Measurements from ENCODE around the gene THEMIS. TPM values are rescaled to one million over a fixed set of nuclear protein-coding genes. Genes with fewer than 3 reads are reported as not detected.

THEMIS gene
- total RNA-seq, 3 donors from 2014 or later: 1.2 to 2.7 (median 2.0) TPM

- Histone ChIP-seq H3K9me3 (no peaks in the 10 kb centered on the region), H3K4me1 (ENCODE audit: low read depth) (no peaks in the 10 kb centered on the region), H3K4me3 (no peak overlapping the region), H3K36me3 (ENCODE audit: low read depth) (no peaks in the 10 kb centered on the region)
- intact Hi-C loops (cut with DNase I, micrococcal nuclease): no loop called here
- DNase-seq (no peak), ATAC-seq (no peak)
- TF ChIP-seq CTCF (IDR thresholded peaks at IDR 0.05): no peak
Observed at GRCh38 chr6:127768223-127768622, 132.6 kb downstream of the THEMIS start.

- ATAC-seq: no peak
- no peaks in the 10 kb centered on the region for H3K4me1 ChIP-seq (ENCODE audit: low read depth)
- intact Hi-C loops (cut with DNase I, micrococcal nuclease): no loop called here
Observed at GRCh38 chr6:127765949-127766348, 134.9 kb downstream of the THEMIS start.

GRCh38 chr6:127762284-127762683, 138.6 kb downstream of the THEMIS start:
- no peak for DNase-seq
- no peak for ATAC-seq
- H3K4me1 ChIP-seq (ENCODE audit: low read depth): no peaks in the 10 kb centered on the region
- intact Hi-C loops (cut with DNase I, micrococcal nuclease): no loop called here
- H3K9me3 ChIP-seq: no peaks in the 10 kb centered on the region
- no peaks in the 10 kb centered on the region for H3K36me3 ChIP-seq (ENCODE audit: low read depth)
- TF ChIP-seq CTCF (IDR thresholded peaks at IDR 0.05): no peak
- H3K4me3 ChIP-seq: no peak overlapping the region

More at GRCh38 chr6:127765949-127766348, 134.9 kb downstream of the THEMIS start:
- Histone ChIP-seq H3K36me3 (ENCODE audit: low read depth) (no peaks in the 10 kb centered on the region), H3K9me3 (no peaks in the 10 kb centered on the region), H3K4me3 (no peak overlapping the region)
- no peak for TF ChIP-seq CTCF (IDR thresholded peaks at IDR 0.05)
- no peak for DNase-seq

GRCh38 chr6:127761084-127761483, 139.8 kb downstream of the THEMIS start:
- TF ChIP-seq CTCF (IDR thresholded peaks at IDR 0.05): no peak
- no peaks in the 10 kb centered on the region for H3K4me1 ChIP-seq (ENCODE audit: low read depth)
- ATAC-seq (no peak), DNase-seq (no peak)
- intact Hi-C loops (cut with DNase I, micrococcal nuclease): no loop called here
- no peak overlapping the region for H3K4me3 ChIP-seq
- H3K36me3 ChIP-seq (ENCODE audit: low read depth): no peaks in the 10 kb centered on the region
- H3K9me3 ChIP-seq: no peaks in the 10 kb centered on the region

- Histone ChIP-seq H3K36me3 (ENCODE audit: low read depth) (no peaks in the 10 kb centered on the region), H3K4me3 (no peak overlapping the region), H3K9me3 (no peaks in the 10 kb centered on the region), H3K4me1 (ENCODE audit: low read depth) (no peaks in the 10 kb centered on the region)
- TF ChIP-seq CTCF (IDR thresholded peaks at IDR 0.05): no peak
- intact Hi-C loops (cut with DNase I, micrococcal nuclease): no loop called here
- ATAC-seq: no peak
- DNase-seq: no peak
Observed at GRCh38 chr6:127749095-127749494, 151.8 kb downstream of the THEMIS start.

- intact Hi-C loops (cut with DNase I, micrococcal nuclease): no loop called here
- no peak for TF ChIP-seq CTCF (IDR thresholded peaks at IDR 0.05)
- no peaks in the 10 kb centered on the region for H3K36me3 ChIP-seq (ENCODE audit: low read depth)
- no peaks in the 10 kb centered on the region for H3K4me1 ChIP-seq (ENCODE audit: low read depth)
- no peaks in the 10 kb centered on the region for H3K9me3 ChIP-seq
- H3K4me3 ChIP-seq: no peak overlapping the region
- ATAC-seq (no peak), DNase-seq (no peak)
Observed at GRCh38 chr6:127748290-127748689, 152.6 kb downstream of the THEMIS start.

Measured in mucosa of descending colon (tissue), 3 donors.